IMR-90 (cell line): Measurements from ENCODE around the gene IGHMBP2. TPM values are rescaled to one million over a fixed set of nuclear protein-coding genes. Genes with fewer than 3 reads are reported as not detected.

Source experiments
- ATAC-seq: fragments of 200-7000 bp; cut with Tn5 transposase; 2 replicates; pipeline ENCODE4 v1.9.1; 2020; ENCODE audit warnings: low read depth, mild to moderate bottlenecking, moderate library complexity
- BruUV-seq: library from RNA; stranded (reverse); fragments of 400-500 nt; replicated peaks from 2 replicates; lab custom pipeline; 2021; lab: Mats Ljungman, UMichigan
- CTCF ChIA-PET: fragments of 300-600 bp; formaldehyde crosslinking; extraction: SDS; loops from one replicate; lab custom pipeline; 2021; ENCODE audit warnings: antibody characterized with exemption; lab: Yijun Ruan, JAX
- POLR2A ChIA-PET: fragments of 300-600 bp; sonication (Branson Sonifier 250); formaldehyde crosslinking; loops from one replicate; lab custom pipeline; 2022; ENCODE audit warnings: antibody characterized with exemption; ENCODE audit not compliant: unreplicated experiment; lab: Charles Lee
- DNase-seq: peaks from one replicate; pipeline ENCODE4 v3.0.0; 2013
- H2AFZ ChIP-seq: replicated peaks from 2 replicates; pipeline ENCODE3; 2013; ENCODE audit warnings: low read length, mild to moderate bottlenecking; ENCODE audit not compliant: poor library complexity
- H2AK5ac ChIP-seq: 2 replicates; pipeline ENCODE4 v1.6.1; 2013; ENCODE audit warnings: low read depth, low read length, inconsistent platforms
- H2AK9ac ChIP-seq: replicated peaks from 2 replicates; pipeline ENCODE3; 2013; ENCODE audit warnings: mild to moderate bottlenecking, low read depth, low read length, moderate library complexity; ENCODE audit not compliant: poor library complexity
- H2BK120ac ChIP-seq: 2 replicates; pipeline ENCODE4 v1.6.1; 2013; ENCODE audit warnings: low read depth, low read length, inconsistent platforms
- H2BK15ac ChIP-seq: 3 replicates; pipeline ENCODE4 v1.6.1; 2013; ENCODE audit warnings: low read depth, low read length, inconsistent platforms
- H2BK20ac ChIP-seq: 2 replicates; pipeline ENCODE4 v1.6.1; 2013; ENCODE audit warnings: low read depth, mild to moderate bottlenecking, inconsistent platforms, low read length, moderate library complexity
- H2BK5ac ChIP-seq: 2 replicates; pipeline ENCODE4 v1.6.1; 2013; ENCODE audit warnings: mild to moderate bottlenecking, low read depth, low read length, inconsistent platforms; ENCODE audit not compliant: poor library complexity, severe bottlenecking
- H3K14ac ChIP-seq: replicated peaks from 2 replicates; pipeline ENCODE4 v1.6.1; 2013; ENCODE audit warnings: low read depth, low read length, inconsistent platforms
- H3K18ac ChIP-seq: 2 replicates; pipeline ENCODE4 v1.6.1; 2013; ENCODE audit warnings: low read depth, low read length, control low read depth
- H3K23ac ChIP-seq: 2 replicates; pipeline ENCODE4 v1.6.1; 2013; ENCODE audit warnings: low read depth, low read length, inconsistent platforms
- H3K27ac ChIP-seq: 2 replicates; pipeline ENCODE4 v1.5.1; 2013; ENCODE audit warnings: mild to moderate bottlenecking, control low read depth, low read length; ENCODE audit not compliant: insufficient read depth
- H3K27me3 ChIP-seq: 2 replicates; pipeline ENCODE4 v1.6.1; 2013; ENCODE audit warnings: low read length; ENCODE audit not compliant: control insufficient read depth, insufficient read depth
- H3K36me3 ChIP-seq: 2 replicates; pipeline ENCODE4 v1.6.1; 2013; ENCODE audit warnings: low read length, mixed read lengths; ENCODE audit not compliant: control insufficient read depth, insufficient read depth
- H3K4ac ChIP-seq: 2 replicates; pipeline ENCODE4 v1.6.1; 2013; ENCODE audit warnings: low read depth, low read length, inconsistent platforms
- H3K4me1 ChIP-seq: 2 replicates; pipeline ENCODE4 v1.6.1; 2013; ENCODE audit warnings: low read length, mixed read lengths; ENCODE audit not compliant: control insufficient read depth, insufficient read depth
- H3K4me2 ChIP-seq: 2 replicates; pipeline ENCODE4 v1.6.1; 2013; ENCODE audit warnings: low read depth, mild to moderate bottlenecking, control low read depth, low read length, moderate library complexity
- H3K4me3 ChIP-seq: 2 replicates; pipeline ENCODE4 v1.5.1; 2013; ENCODE audit warnings: low read depth, mild to moderate bottlenecking, control low read depth, low read length, moderate library complexity; ENCODE audit not compliant: insufficient read depth
- H3K56ac ChIP-seq: 2 replicates; pipeline ENCODE4 v1.6.1; 2013; ENCODE audit warnings: low read length, inconsistent platforms; ENCODE audit not compliant: insufficient read depth; ENCODE audit errors: extremely low read depth
- H3K79me1 ChIP-seq, 2 experiments: 2 replicates each; pipeline ENCODE4 v1.6.1; 2013; ENCODE audit warnings: low read length in 2 of 2, inconsistent platforms in 1 of 2, low read depth in 1 of 2
- H3K9ac ChIP-seq: 2 replicates; pipeline ENCODE4 v1.6.1; 2013; ENCODE audit warnings: low read depth, low read length, control low read depth
- H3K9me1 ChIP-seq: 2 replicates; pipeline ENCODE4 v1.6.1; 2013; ENCODE audit warnings: low read length, inconsistent platforms; ENCODE audit not compliant: insufficient read depth
- H3K9me3 ChIP-seq: 2 replicates; pipeline ENCODE4 v1.6.1; 2013; ENCODE audit warnings: low read length; ENCODE audit not compliant: control insufficient read depth, insufficient read depth
- H4K20me1 ChIP-seq: 2 replicates; pipeline ENCODE4 v1.6.1; 2013; ENCODE audit warnings: low read length, inconsistent platforms; ENCODE audit not compliant: insufficient read depth
- H4K5ac ChIP-seq: 2 replicates; pipeline ENCODE4 v1.6.1; 2013; ENCODE audit warnings: mild to moderate bottlenecking, low read depth, low read length, control low read depth
- H4K8ac ChIP-seq, 2 experiments: 2 replicates each; pipeline ENCODE4 v1.6.1; 2013; ENCODE audit warnings: low read depth in 2 of 2, low read length in 2 of 2, control low read depth in 1 of 2, inconsistent platforms in 1 of 2
- H4K91ac ChIP-seq: 2 replicates; pipeline ENCODE4 v1.6.1; 2013; ENCODE audit warnings: low read depth, low read length, inconsistent platforms; ENCODE audit not compliant: insufficient read depth
- BHLHE40 ChIP-seq: fragments of 150-350 bp; IDR thresholded peaks from 2 replicates; pipeline ENCODE4 v1.6.1; 2016; ENCODE audit warnings: mild to moderate bottlenecking, low read depth, low read length
- RCOR1 ChIP-seq: IDR thresholded peaks from 2 replicates; pipeline ENCODE4 v1.6.1; 2012; ENCODE audit warnings: mild to moderate bottlenecking, low read length, improper control_type of control experiment; ENCODE audit not compliant: insufficient replicate concordance
- WGBS, 2 experiments: methylation state at CpG; one replicate each; pipeline versions ENCODE4 v1.1.5 to v1.1.7; 2013; ENCODE audit warnings: missing lambda C conversion rate in 2 of 2; ENCODE audit not compliant: insufficient read length in 1 of 2; ENCODE audit errors: extremely low coverage in 2 of 2; 5-methylcytosine and 5-hydroxymethylcytosine counted together
- dilution Hi-C: fragments of 300-500 bp; cut with HindIII; formaldehyde crosslinking; loops from one replicate; pipeline ENCODE4 v1.14.3; 2018; ENCODE audit warnings: low sequenced_read_pairs; ENCODE audit not compliant: unreplicated experiment
- in situ Hi-C: fragments of 300-500 bp; cut with MboI; formaldehyde crosslinking; loops from 3 replicates; pipeline ENCODE4 v1.14.3; 2019; ENCODE audit warnings: low sequenced_read_pairs, inconsistent platforms, mixed read lengths
- intact Hi-C: fragments of 100-400 bp; cut with micrococcal nuclease; formaldehyde crosslinking; loops from 2 replicates; pipeline ENCODE4 v1.10.0; 2022
- polyA plus RNA-seq, 3 experiments: library from polyadenylated mRNA; depleted of rRNA; stranded (reverse); fragments of >200 nt; gene quantifications; 2 replicates each; pipeline ENCODE4 v1.2.3, GENCODE V29; 2012; ENCODE audit warnings: low replicate concordance in 1 of 3
- total RNA-seq: library from RNA; depleted of rRNA; stranded (reverse); fragments of >200 nt; gene quantifications from 2 replicates; pipeline ENCODE4 v1.2.3, GENCODE V29; 2012

IGHMBP2 gene
- total and polyA plus RNA-seq, 2 of the 4 experiments (the other 2 are of a cell fraction), result 4.5 to 11.1 TPM

- Histone ChIP-seq H2AK9ac (peak overlapping the region; percentile 73), H3K56ac (no peak overlapping the region), H2AK5ac (no peak overlapping the region; the same call in 1 of the 2 replicates), H4K5ac (no peak overlapping the region), H3K9ac (no peak overlapping the region), H3K9me1 (no peaks in the 10 kb centered on the region), H4K8ac (no peak overlapping the region), H3K4me2 (no peak overlapping the region; the same call in 1 of the 2 replicates), H3K9me3 (no peaks in the 10 kb centered on the region), H3K4me1 (no peaks in the 10 kb centered on the region), H2BK5ac (no peak overlapping the region), H2AFZ (peak overlapping the region; percentile 87), H3K79me1 (no peaks in the 10 kb centered on the region), H3K14ac (no peak overlapping the region), H3K23ac (no peak overlapping the region), H3K4ac (no peak overlapping the region), H2BK120ac (no peak overlapping the region), H3K27me3 (peaks cover 2% of the 10 kb centered on the region), H3K18ac (no peak overlapping the region), H2BK20ac (no peak overlapping the region), H3K4me3 (no peak overlapping the region), H2BK15ac (no peak overlapping the region), H3K27ac (no peak overlapping the region), H4K91ac (no peak overlapping the region), H4K20me1 (no peaks in the 10 kb centered on the region), H3K36me3 (no peaks in the 10 kb centered on the region)
- ChIA-PET CTCF (interaction anchor here (0.6 kb wide), 1 partner anchor 28 kb away, joined by 5 read pairs; no protein-coding TSS in a partner anchor), POLR2A (no interaction called here)
- dilution Hi-C loops, result no loop called here
- TF ChIP-seq RCOR1 (no peak), BHLHE40 (peak; percentile 51)
- ATAC-seq (peak; percentile 73), DNase-seq (peak; percentile 45)
- no TSS peak for BruUV-seq
- intact Hi-C loops, result no loop called here
- in situ Hi-C loops, result no loop called here
- WGBS, 2 experiments, result 57% methylated on average over 7 of the region's 30 CpGs; no CpG with 5 or more reads in 1 of the 2 experiments
Measured at GRCh38 chr11:68954836-68955606, 51.3 kb downstream of the IGHMBP2 start.
